ENCODE data around the gene CEBPE. TPM values are rescaled to one million over a fixed set of nuclear protein-coding genes. Genes with fewer than 3 reads are reported as not detected.

Gene CEBPE
- total and polyA plus RNA-seq, 2 donors (not counting 1 experiment from before 2014, with no cell fraction given) = 0.37 to 0.45 TPM

GRCh38 chr14:23080474-23080873, 38.6 kb downstream of the CEBPE start:
- Histone ChIP-seq H3K27ac (ENCODE audit: low read length in 2 of 2) (no peak overlapping the region), H4K20me1 (ENCODE audit: control insufficient read depth, insufficient read depth, low read length, poor library complexity, severe bottlenecking) (peaks cover 41% of the 10 kb centered on the region), H2AFZ (ENCODE audit: insufficient read depth, low read depth, low read length, poor library complexity, severe bottlenecking) (no peak overlapping the region), H3K79me2 (ENCODE audit: control insufficient read depth, insufficient read depth, low read length) (peaks cover 23% of the 10 kb centered on the region), H3K4me2 (replicated peaks; ENCODE audit: low read depth, low read length, poor library complexity, severe bottlenecking) (no peak overlapping the region), H3K27me3 (replicated peaks in 1 of 4; ENCODE audit: control extremely low read depth in 1 of 4, control insufficient read depth in 3 of 4, insufficient read depth in 4 of 4, low read length in 3 of 4) (no peaks in the 10 kb centered on the region), H3K36me3 (replicated peaks in 1 of 2; ENCODE audit: control extremely low read depth in 1 of 2, control insufficient read depth in 1 of 2, extremely low read depth in 1 of 2, insufficient read depth in 2 of 2, low read length in 1 of 2) (peaks cover 21 to 87% of the 10 kb centered on the region in 2 experiments), H3K9ac (ENCODE audit: low read length) (no peak overlapping the region), H3K4me1 (ENCODE audit: control insufficient read depth in 2 of 2, insufficient read depth in 2 of 2, low read length in 2 of 2) (no peaks in the 10 kb centered on the region), H3K4me3 (ENCODE audit: control extremely low read depth in 1 of 5, extremely low read depth in 1 of 5, insufficient read depth in 1 of 5, low read depth in 2 of 5, low read length in 4 of 5) (no peak overlapping the region), H3K9me3 (ENCODE audit: control extremely low read depth in 1 of 3, control insufficient read depth in 2 of 3, insufficient read depth in 1 of 3, low read length in 2 of 3) (no peaks in the 10 kb centered on the region)
- Mint-ChIP-seq H3K27me3 (no peaks in the 10 kb centered on the region), H3K4me1 (no peaks in the 10 kb centered on the region), H3K27ac (no peak overlapping the region), H3K9me3 (ENCODE audit: insufficient read depth) (no peaks in the 10 kb centered on the region), H3K4me3 (no peak overlapping the region)
- POLR2A ChIA-PET = no interaction called here
- intact Hi-C loops (cut with micrococcal nuclease) = no loop called here
- no CpG with 5 or more reads among the region's 1 CpG for WGBS (ENCODE audit: insufficient coverage)
- TF ChIP-seq EZH2 (IDR thresholded peaks at IDR 0.05; ENCODE audit: borderline replicate concordance, insufficient read depth, low read depth, low read length, poor library complexity, severe bottlenecking) = no peak
- TF ChIP-seq CTCF (IDR thresholded peaks at IDR 0.05) = no peak
- CTCF ChIA-PET = interaction anchor here (0.9 to 2.2 kb wide), 4 partner anchors 9 to 565 kb away, joined by 3 to 8 read pairs (median 4); no protein-coding TSS in a partner anchor
- ATAC-seq (ENCODE audit: low read depth) = no peak
- no peak for DNase-seq

GRCh38 chr14:23079716-23080115, 39.3 kb downstream of the CEBPE start:
- intact Hi-C loops (cut with micrococcal nuclease) = no loop called here
- POLR2A ChIA-PET = no interaction called here

More at GRCh38 chr14:23079716-23080115, 39.3 kb downstream of the CEBPE start:
- H3K4me2 ChIP-seq (replicated peaks; ENCODE audit: low read depth, low read length, poor library complexity, severe bottlenecking) = no peak overlapping the region
- Mint-ChIP-seq H3K4me1 (peaks cover 2% of the 10 kb centered on the region), H3K9me3 (ENCODE audit: insufficient read depth) (no peaks in the 10 kb centered on the region), H3K27me3 (no peaks in the 10 kb centered on the region), H3K4me3 (no peak overlapping the region), H3K27ac (no peak overlapping the region)
- H2AFZ ChIP-seq (ENCODE audit: insufficient read depth, low read depth, low read length, poor library complexity, severe bottlenecking) = no peak overlapping the region
- DNase-seq (no peak), ATAC-seq (ENCODE audit: low read depth) (no peak)
- 100% methylated on average over 2 of the region's 2 CpGs for WGBS (ENCODE audit: insufficient coverage)
- CTCF ChIA-PET = interaction anchor here (0.6 to 2.2 kb wide), 5 partner anchors 9 to 565 kb away, joined by 3 to 6 read pairs (median 3); partner anchors contain the start of gene CDH24
- H3K9me3 ChIP-seq (ENCODE audit: control extremely low read depth in 1 of 3, control insufficient read depth in 2 of 3, insufficient read depth in 1 of 3, low read length in 2 of 3) = no peaks in the 10 kb centered on the region
- peaks cover 43% of the 10 kb centered on the region for H4K20me1 ChIP-seq (ENCODE audit: control insufficient read depth, insufficient read depth, low read length, poor library complexity, severe bottlenecking)
- H3K36me3 ChIP-seq (replicated peaks in 1 of 2; ENCODE audit: control extremely low read depth in 1 of 2, control insufficient read depth in 1 of 2, extremely low read depth in 1 of 2, insufficient read depth in 2 of 2, low read length in 1 of 2) = peaks cover 23 to 84% of the 10 kb centered on the region in 2 experiments
- H3K4me3 ChIP-seq (ENCODE audit: control extremely low read depth in 1 of 5, extremely low read depth in 1 of 5, insufficient read depth in 1 of 5, low read depth in 2 of 5, low read length in 4 of 5) = no peak overlapping the region
- peaks cover 26% of the 10 kb centered on the region for H3K79me2 ChIP-seq (ENCODE audit: control insufficient read depth, insufficient read depth, low read length)
- no peaks in the 10 kb centered on the region for H3K27me3 ChIP-seq (replicated peaks in 1 of 4; ENCODE audit: control extremely low read depth in 1 of 4, control insufficient read depth in 3 of 4, insufficient read depth in 4 of 4, low read length in 3 of 4)
- TF ChIP-seq EZH2 (IDR thresholded peaks at IDR 0.05; ENCODE audit: borderline replicate concordance, insufficient read depth, low read depth, low read length, poor library complexity, severe bottlenecking) = no peak
- TF ChIP-seq CTCF (IDR thresholded peaks at IDR 0.05) = no peak
- H3K4me1 ChIP-seq (ENCODE audit: control insufficient read depth in 2 of 2, insufficient read depth in 2 of 2, low read length in 2 of 2) = no peaks in the 10 kb centered on the region
- H3K9ac ChIP-seq (ENCODE audit: low read length) = no peak overlapping the region
- H3K27ac ChIP-seq (ENCODE audit: low read length in 2 of 2) = peak overlapping the region in 1 of 2 donors; percentile 4

Measured in B cell (primary cell).